H9 (cell line): ENCODE results near the gene TMEM201. TPM values are rescaled to one million over a fixed set of nuclear protein-coding genes. Genes with fewer than 3 reads are reported as not detected.

Experiments
- DNase-seq: peaks from one replicate; pipeline ENCODE4 v3.0.0-alpha.2; 2017
- H2AFZ ChIP-seq: one replicate; pipeline ENCODE4 v1.6.1; 2013; ENCODE audit warnings: mild to moderate bottlenecking, low read length, control low read depth, moderate library complexity
- H2AK5ac ChIP-seq: 2 replicates; pipeline ENCODE4 v1.6.1; 2013; ENCODE audit warnings: low read length, control low read depth, mixed read lengths; ENCODE audit not compliant: insufficient read length
- H2BK120ac ChIP-seq: one replicate; pipeline ENCODE4 v1.6.1; 2013; ENCODE audit warnings: low read depth, mild to moderate bottlenecking, low read length, control low read depth, inconsistent platforms; ENCODE audit not compliant: poor library complexity, severe bottlenecking
- H2BK12ac ChIP-seq: 2 replicates; pipeline ENCODE4 v1.6.1; 2013; ENCODE audit warnings: low read length, control low read depth, mixed read lengths, low read depth; ENCODE audit not compliant: insufficient read length
- H2BK15ac ChIP-seq: 2 replicates; pipeline ENCODE4 v1.6.1; 2013; ENCODE audit warnings: low read depth, low read length, control low read depth
- H2BK20ac ChIP-seq: one replicate; pipeline ENCODE4 v1.6.1; 2013; ENCODE audit warnings: low read depth, mild to moderate bottlenecking, low read length, control low read depth, inconsistent platforms; ENCODE audit not compliant: poor library complexity, severe bottlenecking
- H2BK5ac ChIP-seq: 2 replicates; pipeline ENCODE4 v1.6.1; 2013; ENCODE audit warnings: low read length, control low read depth, mixed read lengths; ENCODE audit not compliant: insufficient read length
- H3K14ac ChIP-seq: 2 replicates; pipeline ENCODE4 v1.6.1; 2013; ENCODE audit warnings: low read length, control low read depth; ENCODE audit not compliant: insufficient read depth
- H3K18ac ChIP-seq: 2 replicates; pipeline ENCODE4 v1.6.1; 2013; ENCODE audit warnings: low read depth, mild to moderate bottlenecking, mixed read lengths, low read length, control low read depth; ENCODE audit not compliant: insufficient read length
- H3K23ac ChIP-seq: 2 replicates; pipeline ENCODE4 v1.6.1; 2013; ENCODE audit warnings: low read length, control low read depth, mixed read lengths, low read depth; ENCODE audit not compliant: insufficient read length
- H3K23me2 ChIP-seq: 2 replicates; pipeline ENCODE4 v1.6.1; 2013; ENCODE audit warnings: low read depth, mild to moderate bottlenecking, mixed read lengths, low read length, control low read depth; ENCODE audit not compliant: insufficient read length, poor library complexity, severe bottlenecking
- H3K27ac ChIP-seq: 2 replicates; pipeline ENCODE4 v1.5.1; 2013; ENCODE audit warnings: low read length, control low read depth, mixed read lengths, low read depth; ENCODE audit not compliant: insufficient read length
- H3K27me3 ChIP-seq: 2 replicates; pipeline ENCODE4 v1.6.1; 2013; ENCODE audit warnings: low read length, control low read depth, inconsistent platforms; ENCODE audit not compliant: insufficient read depth
- H3K4ac ChIP-seq: 2 replicates; pipeline ENCODE4 v1.6.1; 2013; ENCODE audit warnings: low read depth, mild to moderate bottlenecking, control low read depth, inconsistent platforms, low read length, moderate library complexity
- H3K4me1 ChIP-seq: 2 replicates; pipeline ENCODE4 v1.6.1; 2013; ENCODE audit warnings: low read length, control low read depth, inconsistent platforms; ENCODE audit not compliant: insufficient read depth
- H3K4me2 ChIP-seq: 2 replicates; pipeline ENCODE4 v1.6.1; 2013; ENCODE audit warnings: low read length, control low read depth, mixed read lengths; ENCODE audit not compliant: insufficient read length, insufficient read depth
- H3K56ac ChIP-seq: 2 replicates; pipeline ENCODE4 v1.6.1; 2013; ENCODE audit warnings: low read depth, mild to moderate bottlenecking, mixed read lengths, low read length, control low read depth; ENCODE audit not compliant: insufficient read length
- H3K79me1 ChIP-seq: 2 replicates; pipeline ENCODE4 v1.6.1; 2013; ENCODE audit warnings: low read depth, mild to moderate bottlenecking, moderate library complexity, low read length, control low read depth, inconsistent platforms; ENCODE audit not compliant: insufficient read depth, poor library complexity, severe bottlenecking
- H3K79me2 ChIP-seq: 2 replicates; pipeline ENCODE4 v1.6.1; 2013; ENCODE audit warnings: low read length, control low read depth, inconsistent platforms; ENCODE audit not compliant: insufficient read depth
- H3K9ac ChIP-seq: 2 replicates; pipeline ENCODE4 v1.6.1; 2013; ENCODE audit warnings: low read length, control low read depth, mixed read lengths; ENCODE audit not compliant: insufficient read length; ENCODE audit errors: extremely low read depth
- H3K9me3 ChIP-seq: one replicate; pipeline ENCODE4 v1.6.1; 2013; ENCODE audit warnings: low read depth, low read length, inconsistent platforms; ENCODE audit not compliant: control insufficient read depth
- H3T11ph ChIP-seq: one replicate; pipeline ENCODE4 v1.6.1; 2013; ENCODE audit warnings: mild to moderate bottlenecking, low read length, control low read depth, inconsistent platforms
- H4K20me1 ChIP-seq: one replicate; pipeline ENCODE4 v1.6.1; 2013; ENCODE audit not compliant: control insufficient read depth, insufficient read length, insufficient read depth
- H4K5ac ChIP-seq: 2 replicates; pipeline ENCODE4 v1.6.1; 2013; ENCODE audit warnings: low read depth, mild to moderate bottlenecking, mixed read lengths, low read length, control low read depth; ENCODE audit not compliant: insufficient read length
- H4K8ac ChIP-seq: replicated peaks from 2 replicates; pipeline ENCODE4 v1.6.1; 2013; ENCODE audit warnings: low read length, control low read depth, mixed read lengths, low read depth; ENCODE audit not compliant: insufficient read length
- H4K91ac ChIP-seq: 2 replicates; pipeline ENCODE4 v1.6.1; 2013; ENCODE audit warnings: low read depth, mild to moderate bottlenecking, moderate library complexity, mixed read lengths, low read length, control low read depth; ENCODE audit not compliant: insufficient read length
- H3K27ac Mint-ChIP-seq, 3 experiments: 2 replicates in 2 of 3; 3 replicates in 1 of 3; pipeline ENCODE4 v1.8.0; 2020 to 2021; ENCODE audit warnings: mixed read lengths in 3 of 3, mild to moderate bottlenecking in 1 of 3, moderate library complexity in 1 of 3
- H3K27me3 Mint-ChIP-seq: 2 replicates; pipeline ENCODE4 v1.8.0; 2021; ENCODE audit warnings: low read depth, mild to moderate bottlenecking, moderate library complexity, mixed read lengths
- H3K36me3 Mint-ChIP-seq, 3 experiments: 2 replicates in 2 of 3; 3 replicates in 1 of 3; pipeline ENCODE4 v1.8.0; 2020 to 2021; ENCODE audit warnings: low read depth in 3 of 3, mixed read lengths in 3 of 3; ENCODE audit not compliant: insufficient read depth in 1 of 3
- H3K4me1 Mint-ChIP-seq, 2 experiments: 2 replicates each; pipeline ENCODE4 v1.8.0; 2020; ENCODE audit warnings: mixed read lengths in 2 of 2
- H3K4me3 Mint-ChIP-seq, 2 experiments: 2 replicates in 1 of 2; 3 replicates in 1 of 2; pipeline ENCODE4 v1.8.0; 2020 to 2021; ENCODE audit warnings: mild to moderate bottlenecking in 2 of 2, mixed read lengths in 2 of 2, moderate library complexity in 1 of 2
- H3K9me3 Mint-ChIP-seq, 2 experiments: 2 replicates in 1 of 2; 3 replicates in 1 of 2; pipeline ENCODE4 v1.8.0; 2020; ENCODE audit warnings: mild to moderate bottlenecking in 2 of 2, mixed read lengths in 2 of 2, moderate library complexity in 1 of 2
- CTCF ChIP-seq: fragments of 200-600 bp; sonication (generic); conservative IDR thresholded peaks from 3 replicates; pipeline ENCODE4 v1.8.0; 2021; ENCODE audit warnings: antibody characterized with exemption, mild to moderate bottlenecking
- WGBS: extraction: QIAGEN DNeasy Blood & Tissue Kit; methylation state at CpG from one replicate; pipeline ENCODE4 v1.1.7; 2013; ENCODE audit warnings: missing lambda C conversion rate, low lambda C conversion rate, mixed read lengths; ENCODE audit not compliant: insufficient read length; ENCODE audit errors: extremely low coverage; 5-methylcytosine and 5-hydroxymethylcytosine counted together
- total RNA-seq: library from RNA; stranded (reverse); gene quantifications from 2 replicates; pipeline ENCODE4 v1.2.1, GENCODE V29; 2021

The TMEM201 gene
- total RNA-seq, 1 experiment from 2014 or later, result 31.0 TPM

GRCh38 chr1:9609998-9610397, 21.3 kb downstream of the TMEM201 start:
- H3K27ac ChIP-seq, result no peak overlapping the region
- Mint-ChIP-seq H3K9me3 (no peaks in the 10 kb centered on the region), H3K4me3 (no peak overlapping the region), H3K36me3 (peaks cover 3 to 39% (median 27%) of the 10 kb centered on the region in 3 experiments; a peak in 6 of 7 replicates), H3K27ac (no peak overlapping the region), H3K4me1 (no peaks in the 10 kb centered on the region), H3K27me3 (no peaks in the 10 kb centered on the region)
- H3K14ac ChIP-seq, result no peak overlapping the region
- no peaks in the 10 kb centered on the region for H4K20me1 ChIP-seq
- H3K23ac ChIP-seq, result no peak overlapping the region
- H4K8ac ChIP-seq, result no peak overlapping the region
- H3K4me2 ChIP-seq, result no peak overlapping the region
- H3K56ac ChIP-seq, result no peak overlapping the region
- no CpG with 5 or more reads among the region's 5 CpGs for WGBS
- no peak overlapping the region for H2AK5ac ChIP-seq
- no peaks in the 10 kb centered on the region for H3K23me2 ChIP-seq
- H2BK120ac ChIP-seq, result no peak overlapping the region
- no peak for DNase-seq
- H2BK20ac ChIP-seq, result no peak overlapping the region
- no peaks in the 10 kb centered on the region for H3K79me2 ChIP-seq
- no peaks in the 10 kb centered on the region for H3K9me3 ChIP-seq
- H3K18ac ChIP-seq, result no peak overlapping the region
- H3K9ac ChIP-seq, result no peak overlapping the region
- TF ChIP-seq CTCF, result no peak
- H3K4me1 ChIP-seq, result no peaks in the 10 kb centered on the region
- no peak overlapping the region for H2BK12ac ChIP-seq
- H3K4ac ChIP-seq, result no peak overlapping the region
- no peaks in the 10 kb centered on the region for H3K27me3 ChIP-seq
- no peaks in the 10 kb centered on the region for H3K79me1 ChIP-seq
- H3T11ph ChIP-seq, result no peak overlapping the region
- no peak overlapping the region for H2BK15ac ChIP-seq
- no peak overlapping the region for H4K91ac ChIP-seq
- H2AFZ ChIP-seq, result no peak overlapping the region
- H4K5ac ChIP-seq, result no peak overlapping the region
- no peak overlapping the region for H2BK5ac ChIP-seq
